ENCODE results near the gene HTR2B.

GRCh38 chr2:231128541-231128940, 3.7 kb upstream of the HTR2B start:
- TF ChIP-seq, protein P1, sequence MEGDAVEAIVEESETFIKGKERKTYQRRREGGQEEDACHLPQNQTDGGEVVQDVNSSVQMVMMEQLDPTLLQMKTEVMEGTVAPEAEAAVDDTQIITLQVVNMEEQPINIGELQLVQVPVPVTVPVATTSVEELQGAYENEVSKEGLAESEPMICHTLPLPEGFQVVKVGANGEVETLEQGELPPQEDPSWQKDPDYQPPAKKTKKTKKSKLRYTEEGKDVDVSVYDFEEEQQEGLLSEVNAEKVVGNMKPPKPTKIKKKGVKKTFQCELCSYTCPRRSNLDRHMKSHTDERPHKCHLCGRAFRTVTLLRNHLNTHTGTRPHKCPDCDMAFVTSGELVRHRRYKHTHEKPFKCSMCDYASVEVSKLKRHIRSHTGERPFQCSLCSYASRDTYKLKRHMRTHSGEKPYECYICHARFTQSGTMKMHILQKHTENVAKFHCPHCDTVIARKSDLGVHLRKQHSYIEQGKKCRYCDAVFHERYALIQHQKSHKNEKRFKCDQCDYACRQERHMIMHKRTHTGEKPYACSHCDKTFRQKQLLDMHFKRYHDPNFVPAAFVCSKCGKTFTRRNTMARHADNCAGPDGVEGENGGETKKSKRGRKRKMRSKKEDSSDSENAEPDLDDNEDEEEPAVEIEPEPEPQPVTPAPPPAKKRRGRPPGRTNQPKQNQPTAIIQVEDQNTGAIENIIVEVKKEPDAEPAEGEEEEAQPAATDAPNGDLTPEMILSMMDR (IDR thresholded peaks at IDR 0.05), result no peak
- no peak for TF ChIP-seq POLR2A (IDR thresholded peaks at IDR 0.05)
